Measurements from ENCODE around the gene ANKRD34C.

The ANKRD34C gene

GRCh38 chr15:79282371-79283251 is at the start of gene ANKRD34C:
ANKRD34C (plus strand) TSS chr15:79282722; CDS start chr15:79293285, 10,563 bp downstream.
- peak; percentile 8 for DNase-seq

GRCh38 chr15:79233236-79233635 is 49.3 kb upstream of the ANKRD34C start:
- no peak for DNase-seq

- no peak for DNase-seq
These were observed 42.5 kb upstream of the ANKRD34C start for GRCh38 chr15:79240036-79240435.

- no peak for DNase-seq
These were observed 38.8 kb upstream of the ANKRD34C start for GRCh38 chr15:79243723-79244122.

GRCh38 chr15:79244876-79245275 is 37.6 kb upstream of the ANKRD34C start:
- no peak for DNase-seq

- DNase-seq = no peak
These were observed 34.3 kb upstream of the ANKRD34C start for GRCh38 chr15:79248183-79248582.

GRCh38 chr15:79257454-79257853 is 25.1 kb upstream of the ANKRD34C start:
- DNase-seq = no peak

- DNase-seq = no peak
These were observed 20.7 kb upstream of the ANKRD34C start for GRCh38 chr15:79261836-79262235.

- no peak for DNase-seq
These were observed 17.4 kb upstream of the ANKRD34C start for GRCh38 chr15:79265167-79265566.

GRCh38 chr15:79265987-79266579 is 16.4 kb upstream of the ANKRD34C start:
- no peak for DNase-seq

- peak; percentile 29 for DNase-seq
These were observed 928 bp downstream of the ANKRD34C start for GRCh38 chr15:79283252-79284048.

GRCh38 chr15:79290642-79291275 is 8.2 kb downstream of the ANKRD34C start:
- DNase-seq = no peak

- DNase-seq = no peak
These were observed 9.5 kb downstream of the ANKRD34C start for GRCh38 chr15:79292011-79292410.

GRCh38 chr15:79294075-79294474 is 11.6 kb downstream of the ANKRD34C start:
- no peak for DNase-seq

- peak; percentile 23 for DNase-seq
These were observed 14.1 kb downstream of the ANKRD34C start for GRCh38 chr15:79296583-79296982.

- no peak for DNase-seq
These were observed 16.8 kb downstream of the ANKRD34C start for GRCh38 chr15:79299126-79299840.

GRCh38 chr15:79299841-79300235 is 17.3 kb downstream of the ANKRD34C start:
- no peak for DNase-seq

- DNase-seq = no peak
These were observed 24.7 kb downstream of the ANKRD34C start for GRCh38 chr15:79307251-79307650.

GRCh38 chr15:79308874-79309273 is 26.4 kb downstream of the ANKRD34C start:
- peak; percentile 6 for DNase-seq

GRCh38 chr15:79310612-79310984 is 28.1 kb downstream of the ANKRD34C start:
- DNase-seq = peak; percentile 72

GRCh38 chr15:79310985-79311900 is 28.7 kb downstream of the ANKRD34C start, which contains the start of gene TMED3:
TMED3 (plus strand) TSS chr15:79311112; CDS start chr15:79311250, 138 bp downstream.
- DNase-seq = peak; percentile 88
